GM12872 (cell line): ENCODE measurements around the gene MPHOSPH6.

Experiments
- CTCF ChIP-seq: IDR thresholded peaks from 3 replicates; pipeline ENCODE4 v1.5.1; 2011; ENCODE audit warnings: low read depth, mild to moderate bottlenecking, low read length, moderate library complexity; ENCODE audit not compliant: insufficient read depth

MPHOSPH6 gene

GRCh38 chr16:82167670-82168069 is 2.4 kb downstream of the MPHOSPH6 start:
- TF ChIP-seq CTCF, result no peak

GRCh38 chr16:82160226-82160625 is 9.8 kb downstream of the MPHOSPH6 start:
- TF ChIP-seq CTCF, result no peak

DNA sequence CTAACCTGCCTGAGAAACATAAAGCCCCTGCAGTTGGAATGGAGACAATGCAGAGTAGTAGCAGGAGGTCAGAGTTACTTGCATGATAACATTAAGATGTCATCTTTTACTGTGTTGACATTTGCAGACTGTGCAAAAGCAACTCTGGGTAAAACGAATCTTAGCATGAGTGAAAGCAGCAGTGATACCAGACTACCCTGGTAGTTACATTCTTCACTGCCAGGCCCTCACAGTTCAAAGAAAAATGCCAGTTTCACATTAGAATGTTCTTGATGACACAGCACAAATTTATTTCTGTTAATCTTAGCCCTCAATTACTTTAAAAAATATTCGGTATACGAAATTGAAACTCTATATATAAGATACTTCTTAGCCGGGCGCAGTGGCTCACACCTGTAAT is 12.2 kb downstream of the MPHOSPH6 start:
- no peak for TF ChIP-seq CTCF

- TF ChIP-seq CTCF, result no peak
Observed at GRCh38 chr16:82157534-82157812, 12.6 kb downstream of the MPHOSPH6 start.

- TF ChIP-seq CTCF, result no peak
Observed at GRCh38 chr16:82156761-82157533, 13.1 kb downstream of the MPHOSPH6 start.

GRCh38 chr16:82152641-82153112 is 17.3 kb downstream of the MPHOSPH6 start:
- TF ChIP-seq CTCF, result no peak

GRCh38 chr16:82152196-82152595 is 17.8 kb downstream of the MPHOSPH6 start:
- TF ChIP-seq CTCF, result no peak
